Thyroid gland (tissue), 4 donors: ENCODE measurements around the gene UGT2B15.

Experiments used
- POLR2A ChIP-seq, 2 donors: fragments of 450-650 bp; IDR thresholded peaks; one replicate each; pipeline ENCODE4 v1.6.1; 2017; ENCODE audit warnings: antibody characterized with exemption in 2 of 2, mild to moderate bottlenecking in 2 of 2, moderate library complexity in 1 of 2
- TF ChIP-seq, protein P1 (sequence below), 6 experiments: fragments of 200-600 bp in 3 of 6; fragments of 450-650 bp in 3 of 6; sonication (generic) in 3 of 6; IDR thresholded peaks; one replicate each; pipeline ENCODE4 v1.5.1; 2016 to 2019; ENCODE audit warnings: antibody characterized with exemption in 6 of 6, mild to moderate bottlenecking in 2 of 6, inconsistent platforms in 1 of 6, moderate library complexity in 1 of 6

GRCh38 chr4:68654946-68655721 lies 15.3 kb downstream of the UGT2B15 start:
- TF ChIP-seq, protein P1, sequence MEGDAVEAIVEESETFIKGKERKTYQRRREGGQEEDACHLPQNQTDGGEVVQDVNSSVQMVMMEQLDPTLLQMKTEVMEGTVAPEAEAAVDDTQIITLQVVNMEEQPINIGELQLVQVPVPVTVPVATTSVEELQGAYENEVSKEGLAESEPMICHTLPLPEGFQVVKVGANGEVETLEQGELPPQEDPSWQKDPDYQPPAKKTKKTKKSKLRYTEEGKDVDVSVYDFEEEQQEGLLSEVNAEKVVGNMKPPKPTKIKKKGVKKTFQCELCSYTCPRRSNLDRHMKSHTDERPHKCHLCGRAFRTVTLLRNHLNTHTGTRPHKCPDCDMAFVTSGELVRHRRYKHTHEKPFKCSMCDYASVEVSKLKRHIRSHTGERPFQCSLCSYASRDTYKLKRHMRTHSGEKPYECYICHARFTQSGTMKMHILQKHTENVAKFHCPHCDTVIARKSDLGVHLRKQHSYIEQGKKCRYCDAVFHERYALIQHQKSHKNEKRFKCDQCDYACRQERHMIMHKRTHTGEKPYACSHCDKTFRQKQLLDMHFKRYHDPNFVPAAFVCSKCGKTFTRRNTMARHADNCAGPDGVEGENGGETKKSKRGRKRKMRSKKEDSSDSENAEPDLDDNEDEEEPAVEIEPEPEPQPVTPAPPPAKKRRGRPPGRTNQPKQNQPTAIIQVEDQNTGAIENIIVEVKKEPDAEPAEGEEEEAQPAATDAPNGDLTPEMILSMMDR (IDR thresholded peaks at IDR 0.05), result no peak
- TF ChIP-seq POLR2A (IDR thresholded peaks at IDR 0.05), result no peak
